HEK293 (cell line): ENCODE measurements around the gene PTPN9.
"Not testable (repeated sequence)": the region's sequence is repeated elsewhere in the genome, so short reads cannot be mapped to it uniquely, and the experiment has no call there.

Source experiments
- CTCF ChIA-PET: fragments of 350-600 bp; formaldehyde crosslinking; extraction: SDS; loops from one replicate; lab custom pipeline; 2021; ENCODE audit warnings: antibody characterized with exemption; lab: Yijun Ruan, JAX
- POLR2A ChIA-PET: fragments of 300-600 bp; formaldehyde crosslinking; extraction: SDS; loops from one replicate; lab custom pipeline; 2020; ENCODE audit warnings: antibody characterized with exemption, inconsistent platforms; lab: Yijun Ruan, JAX
- H3K27ac ChIP-seq: fragments of 200-500 bp; sonication (Bioruptor generic); 2 replicates; pipeline ENCODE4 v1.5.1; 2014; ENCODE audit warnings: low read depth, low read length, control low read depth, inconsistent platforms; ENCODE audit errors: extremely low read depth
- H3K36me3 ChIP-seq, 2 experiments: fragments of 200-500 bp in 1 of 2; sonication (Bioruptor generic) in 1 of 2; 1 replicate in 1 of 2; 2 replicates in 1 of 2; pipeline ENCODE4 v1.5.1; 2014 to 2017; ENCODE audit warnings: inconsistent platforms in 2 of 2, low read length in 2 of 2; ENCODE audit not compliant: control insufficient read depth in 2 of 2, insufficient read depth in 1 of 2
- H3K4me1 ChIP-seq: fragments of 200-500 bp; sonication (Bioruptor generic); 2 replicates; pipeline ENCODE4 v1.5.1; 2014; ENCODE audit warnings: mild to moderate bottlenecking, low read length, inconsistent platforms; ENCODE audit not compliant: control insufficient read depth, insufficient read depth
- H3K4me3 ChIP-seq: 2 replicates; pipeline ENCODE4 v1.5.1; 2011; ENCODE audit warnings: low read depth, mild to moderate bottlenecking, control low read depth, low read length, moderate library complexity
- H3K9me3 ChIP-seq: fragments of 200-500 bp; sonication (Bioruptor generic); 2 replicates; pipeline ENCODE4 v1.5.1; 2014; ENCODE audit warnings: low read depth, low read length, inconsistent platforms; ENCODE audit not compliant: control insufficient read depth, insufficient read depth
- GLI2 ChIP-seq: fragments of 450-650 bp; formaldehyde crosslinking; IDR thresholded peaks from 2 replicates; pipeline ENCODE4; 2017; ENCODE audit warnings: missing biosample characterization, missing genetic modification characterization, low read depth, borderline replicate concordance
- MYNN ChIP-seq: fragments of 450-650 bp; formaldehyde crosslinking; IDR thresholded peaks from 2 replicates; pipeline ENCODE4 v1.5.1; 2016; ENCODE audit warnings: missing biosample characterization, missing genetic modification characterization, borderline replicate concordance
- PRDM4 ChIP-seq: fragments of 450-650 bp; formaldehyde crosslinking; IDR thresholded peaks from 2 replicates; pipeline ENCODE4 v1.5.1; 2017; ENCODE audit warnings: missing biosample characterization, missing genetic modification characterization
- ZBTB1 ChIP-seq: fragments of 450-650 bp; formaldehyde crosslinking; IDR thresholded peaks from 2 replicates; pipeline ENCODE4 v1.5.1; 2016; ENCODE audit warnings: missing biosample characterization, missing genetic modification characterization
- ZNF133 ChIP-seq: fragments of 450-650 bp; formaldehyde crosslinking; IDR thresholded peaks from 2 replicates; pipeline ENCODE4 v1.5.1; 2016; ENCODE audit warnings: missing biosample characterization, missing genetic modification characterization
- ZNF175 ChIP-seq: fragments of 450-650 bp; formaldehyde crosslinking; IDR thresholded peaks from 2 replicates; pipeline ENCODE4 v1.5.1; 2016; ENCODE audit warnings: missing biosample characterization, missing genetic modification characterization
- ZNF350 ChIP-seq: fragments of 450-650 bp; formaldehyde crosslinking; IDR thresholded peaks from 2 replicates; pipeline ENCODE4 v1.5.0; 2017; ENCODE audit warnings: missing biosample characterization, mild to moderate bottlenecking, missing genetic modification characterization
- ZNF555 ChIP-seq: fragments of 450-650 bp; formaldehyde crosslinking; conservative IDR thresholded peaks from 2 replicates; pipeline ENCODE4 v1.5.1; 2017; ENCODE audit warnings: missing biosample characterization, mild to moderate bottlenecking, missing genetic modification characterization, inconsistent platforms
- ZNF600 ChIP-seq: fragments of 450-650 bp; formaldehyde crosslinking; IDR thresholded peaks from 2 replicates; pipeline ENCODE4 v1.5.1; 2016; ENCODE audit warnings: missing biosample characterization, missing genetic modification characterization
- ZNF664 ChIP-seq: fragments of 450-650 bp; formaldehyde crosslinking; IDR thresholded peaks from 2 replicates; pipeline ENCODE4 v1.5.1; 2016; ENCODE audit warnings: missing biosample characterization, missing genetic modification characterization
- ZNF747 ChIP-seq: fragments of 450-650 bp; formaldehyde crosslinking; IDR thresholded peaks from 2 replicates; pipeline ENCODE4 v1.5.1; 2016; ENCODE audit warnings: missing biosample characterization, missing genetic modification characterization
- ZNF76 ChIP-seq: fragments of 450-650 bp; formaldehyde crosslinking; IDR thresholded peaks from 2 replicates; pipeline ENCODE4; 2016; ENCODE audit warnings: low read depth, missing biosample characterization, missing genetic modification characterization, borderline replicate concordance
- ZNF843 ChIP-seq: fragments of 450-650 bp; formaldehyde crosslinking; IDR thresholded peaks from 2 replicates; pipeline ENCODE4 v1.5.1; 2016; ENCODE audit warnings: missing biosample characterization, missing genetic modification characterization
- TF ChIP-seq, protein P1 (sequence below): fragments of 450-650 bp; formaldehyde crosslinking; IDR thresholded peaks from 2 replicates; pipeline ENCODE4 v1.5.1; 2016; ENCODE audit warnings: missing biosample characterization, missing genetic modification characterization
- TF ChIP-seq, protein P2 (sequence below): fragments of 450-650 bp; formaldehyde crosslinking; IDR thresholded peaks from 2 replicates; pipeline ENCODE4 v1.5.1; 2017; ENCODE audit warnings: missing biosample characterization, missing genetic modification characterization
- TF ChIP-seq, protein P3 (sequence below): fragments of 450-650 bp; IDR thresholded peaks from 2 replicates; pipeline ENCODE4 v1.5.1; 2018; ENCODE audit warnings: missing biosample characterization, missing genetic modification characterization
- TF ChIP-seq, protein P4 (sequence below): fragments of 450-650 bp; formaldehyde crosslinking; IDR thresholded peaks from 2 replicates; pipeline ENCODE4 v1.5.1; 2016; ENCODE audit warnings: missing biosample characterization, missing genetic modification characterization, borderline replicate concordance
- TF ChIP-seq, protein P5 (sequence below): fragments of 450-650 bp; formaldehyde crosslinking; IDR thresholded peaks from 2 replicates; pipeline ENCODE4 v1.5.1; 2016; ENCODE audit warnings: missing biosample characterization, missing genetic modification characterization

The PTPN9 gene

GRCh38 chr15:75448171-75448570 lies 130.9 kb downstream of the PTPN9 start:
- not testable (repeated sequence) for H3K27ac ChIP-seq
- TF ChIP-seq ZNF664 (tag by site-specific recombination), result peak; percentile 65; the same call in 1 of the 2 replicates
- TF ChIP-seq, all 188 proteins: peak for 1; not testable (repeated sequence) for 187
- H3K36me3 ChIP-seq, H3K9me3 ChIP-seq, H3K4me3 ChIP-seq: not testable (repeated sequence)
- H3K4me1 ChIP-seq, result peaks cover 26% of the 10 kb centered on the region
- POLR2A ChIA-PET, result interaction anchor here (1.1 kb wide), 1 partner anchor 80 kb away, joined by 3 read pairs; the partner anchor contains the start of gene MAN2C1
- CTCF ChIA-PET, result interaction anchor here (0.5 to 0.7 kb wide), 2 partner anchors 206 to 648 kb away, joined by 4 read pairs; no protein-coding TSS in a partner anchor

DNA sequence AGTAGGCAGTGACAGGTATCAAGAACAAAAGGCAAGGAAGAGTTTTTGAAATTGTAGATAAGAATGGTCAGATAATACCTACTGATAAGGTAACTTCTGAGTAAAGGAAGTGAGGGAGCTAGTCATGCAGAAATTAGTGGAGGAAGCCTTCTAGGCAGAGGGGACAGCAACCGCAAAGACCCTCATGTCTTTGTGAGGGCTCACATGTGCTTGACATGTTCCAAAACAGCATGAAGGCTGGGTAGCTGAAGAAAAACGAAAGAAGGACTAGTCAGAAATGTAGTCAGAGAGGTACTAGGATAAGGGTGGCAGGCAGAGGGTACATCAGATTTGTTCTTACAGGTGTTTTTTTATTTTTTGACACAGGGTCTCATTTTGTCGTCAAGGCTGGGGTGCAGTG lies 133.0 kb downstream of the PTPN9 start:
- Histone ChIP-seq H3K36me3 (peaks cover 10 to 19% of the 10 kb centered on the region in 2 experiments; a peak in 2 of 3 replicates), H3K4me3 (no peak overlapping the region), H3K9me3 (no peaks in the 10 kb centered on the region)
- TF ChIP-seq ZNF600 (tag by site-specific recombination) (no peak), ZNF175 (no peak), ZNF555 (no peak), ZNF350 (tag by site-specific recombination) (no peak), ZNF843 (tag by site-specific recombination) (no peak), PRDM4 (tag by site-specific recombination) (no peak), ZNF747 (no peak), ZNF76 (no peak), GLI2 (tag by site-specific recombination) (no peak), MYNN (tag by site-specific recombination) (no peak), ZNF133 (tag by site-specific recombination) (no peak), ZBTB1 (tag by site-specific recombination) (no peak)
- TF ChIP-seq, protein P1, sequence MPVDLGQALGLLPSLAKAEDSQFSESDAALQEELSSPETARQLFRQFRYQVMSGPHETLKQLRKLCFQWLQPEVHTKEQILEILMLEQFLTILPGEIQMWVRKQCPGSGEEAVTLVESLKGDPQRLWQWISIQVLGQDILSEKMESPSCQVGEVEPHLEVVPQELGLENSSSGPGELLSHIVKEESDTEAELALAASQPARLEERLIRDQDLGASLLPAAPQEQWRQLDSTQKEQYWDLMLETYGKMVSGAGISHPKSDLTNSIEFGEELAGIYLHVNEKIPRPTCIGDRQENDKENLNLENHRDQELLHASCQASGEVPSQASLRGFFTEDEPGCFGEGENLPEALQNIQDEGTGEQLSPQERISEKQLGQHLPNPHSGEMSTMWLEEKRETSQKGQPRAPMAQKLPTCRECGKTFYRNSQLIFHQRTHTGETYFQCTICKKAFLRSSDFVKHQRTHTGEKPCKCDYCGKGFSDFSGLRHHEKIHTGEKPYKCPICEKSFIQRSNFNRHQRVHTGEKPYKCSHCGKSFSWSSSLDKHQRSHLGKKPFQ (tag by site-specific recombination), result no peak
- TF ChIP-seq, protein P2, sequence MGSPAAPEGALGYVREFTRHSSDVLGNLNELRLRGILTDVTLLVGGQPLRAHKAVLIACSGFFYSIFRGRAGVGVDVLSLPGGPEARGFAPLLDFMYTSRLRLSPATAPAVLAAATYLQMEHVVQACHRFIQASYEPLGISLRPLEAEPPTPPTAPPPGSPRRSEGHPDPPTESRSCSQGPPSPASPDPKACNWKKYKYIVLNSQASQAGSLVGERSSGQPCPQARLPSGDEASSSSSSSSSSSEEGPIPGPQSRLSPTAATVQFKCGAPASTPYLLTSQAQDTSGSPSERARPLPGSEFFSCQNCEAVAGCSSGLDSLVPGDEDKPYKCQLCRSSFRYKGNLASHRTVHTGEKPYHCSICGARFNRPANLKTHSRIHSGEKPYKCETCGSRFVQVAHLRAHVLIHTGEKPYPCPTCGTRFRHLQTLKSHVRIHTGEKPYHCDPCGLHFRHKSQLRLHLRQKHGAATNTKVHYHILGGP, result no peak
- TF ChIP-seq, protein P3, sequence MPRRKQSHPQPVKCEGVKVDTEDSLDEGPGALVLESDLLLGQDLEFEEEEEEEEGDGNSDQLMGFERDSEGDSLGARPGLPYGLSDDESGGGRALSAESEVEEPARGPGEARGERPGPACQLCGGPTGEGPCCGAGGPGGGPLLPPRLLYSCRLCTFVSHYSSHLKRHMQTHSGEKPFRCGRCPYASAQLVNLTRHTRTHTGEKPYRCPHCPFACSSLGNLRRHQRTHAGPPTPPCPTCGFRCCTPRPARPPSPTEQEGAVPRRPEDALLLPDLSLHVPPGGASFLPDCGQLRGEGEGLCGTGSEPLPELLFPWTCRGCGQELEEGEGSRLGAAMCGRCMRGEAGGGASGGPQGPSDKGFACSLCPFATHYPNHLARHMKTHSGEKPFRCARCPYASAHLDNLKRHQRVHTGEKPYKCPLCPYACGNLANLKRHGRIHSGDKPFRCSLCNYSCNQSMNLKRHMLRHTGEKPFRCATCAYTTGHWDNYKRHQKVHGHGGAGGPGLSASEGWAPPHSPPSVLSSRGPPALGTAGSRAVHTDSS (tag by site-specific recombination), result no peak
- TF ChIP-seq, protein P4, sequence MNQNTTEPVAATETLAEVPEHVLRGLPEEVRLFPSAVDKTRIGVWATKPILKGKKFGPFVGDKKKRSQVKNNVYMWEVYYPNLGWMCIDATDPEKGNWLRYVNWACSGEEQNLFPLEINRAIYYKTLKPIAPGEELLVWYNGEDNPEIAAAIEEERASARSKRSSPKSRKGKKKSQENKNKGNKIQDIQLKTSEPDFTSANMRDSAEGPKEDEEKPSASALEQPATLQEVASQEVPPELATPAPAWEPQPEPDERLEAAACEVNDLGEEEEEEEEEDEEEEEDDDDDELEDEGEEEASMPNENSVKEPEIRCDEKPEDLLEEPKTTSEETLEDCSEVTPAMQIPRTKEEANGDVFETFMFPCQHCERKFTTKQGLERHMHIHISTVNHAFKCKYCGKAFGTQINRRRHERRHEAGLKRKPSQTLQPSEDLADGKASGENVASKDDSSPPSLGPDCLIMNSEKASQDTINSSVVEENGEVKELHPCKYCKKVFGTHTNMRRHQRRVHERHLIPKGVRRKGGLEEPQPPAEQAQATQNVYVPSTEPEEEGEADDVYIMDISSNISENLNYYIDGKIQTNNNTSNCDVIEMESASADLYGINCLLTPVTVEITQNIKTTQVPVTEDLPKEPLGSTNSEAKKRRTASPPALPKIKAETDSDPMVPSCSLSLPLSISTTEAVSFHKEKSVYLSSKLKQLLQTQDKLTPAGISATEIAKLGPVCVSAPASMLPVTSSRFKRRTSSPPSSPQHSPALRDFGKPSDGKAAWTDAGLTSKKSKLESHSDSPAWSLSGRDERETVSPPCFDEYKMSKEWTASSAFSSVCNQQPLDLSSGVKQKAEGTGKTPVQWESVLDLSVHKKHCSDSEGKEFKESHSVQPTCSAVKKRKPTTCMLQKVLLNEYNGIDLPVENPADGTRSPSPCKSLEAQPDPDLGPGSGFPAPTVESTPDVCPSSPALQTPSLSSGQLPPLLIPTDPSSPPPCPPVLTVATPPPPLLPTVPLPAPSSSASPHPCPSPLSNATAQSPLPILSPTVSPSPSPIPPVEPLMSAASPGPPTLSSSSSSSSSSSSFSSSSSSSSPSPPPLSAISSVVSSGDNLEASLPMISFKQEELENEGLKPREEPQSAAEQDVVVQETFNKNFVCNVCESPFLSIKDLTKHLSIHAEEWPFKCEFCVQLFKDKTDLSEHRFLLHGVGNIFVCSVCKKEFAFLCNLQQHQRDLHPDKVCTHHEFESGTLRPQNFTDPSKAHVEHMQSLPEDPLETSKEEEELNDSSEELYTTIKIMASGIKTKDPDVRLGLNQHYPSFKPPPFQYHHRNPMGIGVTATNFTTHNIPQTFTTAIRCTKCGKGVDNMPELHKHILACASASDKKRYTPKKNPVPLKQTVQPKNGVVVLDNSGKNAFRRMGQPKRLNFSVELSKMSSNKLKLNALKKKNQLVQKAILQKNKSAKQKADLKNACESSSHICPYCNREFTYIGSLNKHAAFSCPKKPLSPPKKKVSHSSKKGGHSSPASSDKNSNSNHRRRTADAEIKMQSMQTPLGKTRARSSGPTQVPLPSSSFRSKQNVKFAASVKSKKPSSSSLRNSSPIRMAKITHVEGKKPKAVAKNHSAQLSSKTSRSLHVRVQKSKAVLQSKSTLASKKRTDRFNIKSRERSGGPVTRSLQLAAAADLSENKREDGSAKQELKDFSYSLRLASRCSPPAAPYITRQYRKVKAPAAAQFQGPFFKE, result no peak
- TF ChIP-seq, protein P5, sequence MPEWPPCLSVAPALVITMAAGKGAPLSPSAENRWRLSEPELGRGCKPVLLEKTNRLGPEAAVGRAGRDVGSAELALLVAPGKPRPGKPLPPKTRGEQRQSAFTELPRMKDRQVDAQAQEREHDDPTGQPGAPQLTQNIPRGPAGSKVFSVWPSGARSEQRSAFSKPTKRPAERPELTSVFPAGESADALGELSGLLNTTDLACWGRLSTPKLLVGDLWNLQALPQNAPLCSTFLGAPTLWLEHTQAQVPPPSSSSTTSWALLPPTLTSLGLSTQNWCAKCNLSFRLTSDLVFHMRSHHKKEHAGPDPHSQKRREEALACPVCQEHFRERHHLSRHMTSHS, result no peak
- TF ChIP-seq, all 188 proteins: peak for 0
- POLR2A ChIA-PET, result interaction anchor here (0.6 to 2.0 kb wide), 4 partner anchors 9 to 891 kb away, joined by 3 to 15 read pairs (median 6); partner anchors contain the start of gene MAN2C1
- CTCF ChIA-PET, result interaction anchor here (0.6 kb wide), 1 partner anchor 52 kb away, joined by 3 read pairs; no protein-coding TSS in a partner anchor
- Histone ChIP-seq H3K4me1 (peaks cover 23% of the 10 kb centered on the region), H3K27ac (peak overlapping the region; percentile 13; the same call in 1 of the 2 replicates)
